SIG-M5 treated with dmso at 0.1 percent for 504 hours (cell line): ENCODE data around the gene CEBPA.

Experiments used
- DNase-seq: peaks from one replicate; lab custom pipeline; 2025; ENCODE audit not compliant: unreplicated experiment; lab: John Stamatoyannopoulos, UW

CEBPA gene

DNA sequence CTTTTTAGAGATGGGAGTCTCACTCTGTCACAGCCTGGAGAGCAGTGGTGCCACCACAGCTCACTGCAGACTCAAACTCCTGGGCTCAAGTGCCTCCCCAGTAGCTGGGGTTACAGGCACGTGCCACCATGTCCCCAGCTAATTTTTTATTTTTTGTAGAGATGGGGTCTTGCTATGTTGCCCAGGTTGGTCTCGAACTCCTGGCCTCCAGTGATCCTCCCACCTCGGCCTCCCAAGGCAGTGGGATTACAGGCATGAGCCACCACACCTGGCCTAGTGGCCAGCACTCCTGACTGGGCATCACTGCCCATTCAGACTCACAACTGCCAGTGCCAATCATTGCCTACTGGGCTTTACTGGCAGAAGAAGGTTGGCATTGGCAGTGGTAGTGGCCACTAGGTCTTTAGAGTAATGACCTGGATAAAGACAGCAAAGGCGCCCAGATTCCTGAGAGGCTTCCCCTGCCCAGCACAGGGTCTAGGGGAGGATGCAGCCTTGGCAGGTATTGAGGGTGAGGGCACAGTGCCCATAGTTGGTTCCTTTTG lies 49.8 kb downstream of the CEBPA start:
- DNase-seq, result no peak

DNA sequence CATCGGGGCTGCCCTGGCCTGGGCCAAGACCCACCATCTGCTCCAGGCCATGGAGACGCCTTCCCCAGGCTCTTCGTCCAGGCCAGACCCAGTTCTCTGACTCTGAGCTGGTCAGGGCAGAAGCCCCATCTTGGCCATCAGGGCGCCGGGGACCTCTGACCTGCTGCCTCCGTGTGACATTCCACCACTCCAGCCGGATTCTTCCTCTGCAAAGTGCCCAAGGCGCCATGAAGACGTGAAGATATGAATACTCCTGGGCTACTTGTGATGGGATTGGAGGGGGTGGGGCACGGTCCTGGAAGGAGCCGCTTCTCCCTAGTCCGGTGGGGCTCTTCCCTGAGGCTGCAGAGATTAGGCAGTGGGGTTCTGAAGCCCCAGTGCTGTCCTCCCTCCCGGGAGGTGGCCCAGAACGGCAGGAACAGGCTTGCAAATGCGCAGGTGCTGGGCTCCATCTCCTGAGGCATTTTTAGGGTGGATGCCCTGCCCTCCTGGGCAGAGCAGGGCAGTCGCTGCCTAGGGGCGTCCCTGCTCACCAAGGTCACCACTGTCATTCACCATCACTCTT lies 50.7 kb downstream of the CEBPA start:
- no peak for DNase-seq

GRCh38 chr19:33251076-33251475 lies 51.3 kb downstream of the CEBPA start:
- DNase-seq, result no peak

GRCh38 chr19:33250500-33250899 lies 51.8 kb downstream of the CEBPA start:
- DNase-seq, result no peak
